Neural progenitor cell (in vitro differentiated cells): ENCODE data around the gene CTNNBIP1. TPM values are rescaled to one million over a fixed set of nuclear protein-coding genes. Genes with fewer than 3 reads are reported as not detected.

Source experiments
- DNase-seq: peaks from one replicate; pipeline ENCODE4 v3.0.0-alpha.2; 2016; ENCODE audit warnings: low spot score
- H2AFZ ChIP-seq: fragments of 200-600 bp; sonication (generic); replicated peaks from 2 replicates; pipeline ENCODE4 v1.6.1; 2016; ENCODE audit warnings: antibody characterized with exemption
- H3F3A ChIP-seq: fragments of 200-600 bp; sonication (generic); 2 replicates; pipeline ENCODE4 v1.6.1; 2016; ENCODE audit warnings: antibody characterized with exemption, low read depth
- H3K27ac ChIP-seq: fragments of 200-600 bp; sonication (generic); 2 replicates; pipeline ENCODE4 v1.5.1; 2016; ENCODE audit warnings: mild to moderate bottlenecking
- H3K27me3 ChIP-seq: fragments of 200-600 bp; sonication (generic); 2 replicates; pipeline ENCODE4 v1.6.1; 2016; ENCODE audit warnings: mild to moderate bottlenecking, moderate library complexity
- H3K36me3 ChIP-seq: fragments of 200-600 bp; sonication (generic); 2 replicates; pipeline ENCODE4 v1.5.1; 2016
- H3K4me1 ChIP-seq: fragments of 200-600 bp; sonication (generic); 2 replicates; pipeline ENCODE4 v1.6.1; 2016; ENCODE audit warnings: mixed run types
- H3K4me2 ChIP-seq: fragments of 200-600 bp; sonication (generic); 2 replicates; pipeline ENCODE4 v1.6.1; 2016
- H3K4me3 ChIP-seq: fragments of 200-600 bp; sonication (generic); 2 replicates; pipeline ENCODE4 v1.5.1; 2016
- H3K79me2 ChIP-seq: fragments of 200-600 bp; sonication (generic); 2 replicates; pipeline ENCODE4 v1.6.1; 2016; ENCODE audit warnings: low read depth
- H3K9ac ChIP-seq: fragments of 200-600 bp; sonication (generic); 2 replicates; pipeline ENCODE4 v1.6.1; 2016
- H3K9me3 ChIP-seq: fragments of 200-600 bp; sonication (generic); 2 replicates; pipeline ENCODE4 v1.5.1; 2016; ENCODE audit warnings: low read depth
- H4K20me1 ChIP-seq: fragments of 200-600 bp; sonication (generic); 2 replicates; pipeline ENCODE4 v1.6.1; 2016; ENCODE audit warnings: low read depth
- H3K27ac Mint-ChIP-seq: 3 replicates; pipeline ENCODE4 v1.8.0; 2021; ENCODE audit warnings: mixed read lengths
- H3K27me3 Mint-ChIP-seq: 2 replicates; pipeline ENCODE4 v1.8.0; 2022; ENCODE audit warnings: low read depth, mild to moderate bottlenecking, inconsistent platforms, moderate library complexity, mixed read lengths; ENCODE audit not compliant: insufficient read depth
- H3K36me3 Mint-ChIP-seq: 3 replicates; pipeline ENCODE4 v1.8.0; 2021; ENCODE audit warnings: mixed read lengths
- H3K4me1 Mint-ChIP-seq: 3 replicates; pipeline ENCODE4 v1.8.0; 2021; ENCODE audit warnings: mixed read lengths
- H3K4me3 Mint-ChIP-seq: 3 replicates; pipeline ENCODE4 v1.8.0; 2021; ENCODE audit warnings: mild to moderate bottlenecking, moderate library complexity, mixed read lengths
- H3K9me3 Mint-ChIP-seq: 3 replicates; pipeline ENCODE4 v1.8.0; 2020; ENCODE audit warnings: mixed read lengths
- CTCF ChIP-seq: fragments of 200-600 bp; sonication (generic); IDR thresholded peaks from 2 replicates; pipeline ENCODE4 v1.5.1; 2017; ENCODE audit warnings: antibody characterized with exemption, mild to moderate bottlenecking
- EZH2 ChIP-seq: fragments of 200-600 bp; sonication (generic); IDR thresholded peaks from 2 replicates; pipeline ENCODE4 v1.6.1; 2017; ENCODE audit warnings: antibody characterized with exemption, mild to moderate bottlenecking, moderate library complexity
- EZH2phosphoT487 ChIP-seq: fragments of 200-600 bp; sonication (generic); IDR thresholded peaks from 2 replicates; pipeline ENCODE4 v1.6.1; 2017; ENCODE audit warnings: antibody characterized with exemption
- total RNA-seq: library from RNA; depleted of rRNA; stranded (reverse); fragments of >200 nt; gene quantifications from 2 replicates; pipeline ENCODE4 v1.2.3, GENCODE V29; 2015; ENCODE audit warnings: low replicate concordance

Gene CTNNBIP1
- total RNA-seq, 1 donor from 2014 or later, result 68.8 TPM

GRCh38 chr1:9905010-9905409 is 5.1 kb downstream of the CTNNBIP1 start:
- H3K36me3 Mint-ChIP-seq, result peaks cover 7% of the 10 kb centered on the region

GRCh38 chr1:9904596-9904995 is 5.5 kb downstream of the CTNNBIP1 start:
- H3K4me2 ChIP-seq, result no peak overlapping the region

More at GRCh38 chr1:9905010-9905409, 5.1 kb downstream of the CTNNBIP1 start:
- H3K4me2 ChIP-seq, result no peak overlapping the region
- peaks cover 80% of the 10 kb centered on the region for H3K79me2 ChIP-seq
- peaks cover 4% of the 10 kb centered on the region for H3K27me3 Mint-ChIP-seq
- DNase-seq, result no peak
- no peaks in the 10 kb centered on the region for H3K27me3 ChIP-seq
- H3K9me3 ChIP-seq, result no peaks in the 10 kb centered on the region
- no peaks in the 10 kb centered on the region for H3F3A ChIP-seq
- no peaks in the 10 kb centered on the region for H3K9me3 Mint-ChIP-seq
- no peak overlapping the region for H2AFZ ChIP-seq
- peaks cover 8% of the 10 kb centered on the region for H3K4me1 ChIP-seq
- H4K20me1 ChIP-seq, result peaks cover 35% of the 10 kb centered on the region
- peaks cover 49% of the 10 kb centered on the region for H3K4me1 Mint-ChIP-seq
- peak overlapping the region; percentile 13 for H3K27ac Mint-ChIP-seq
- no peak overlapping the region for H3K27ac ChIP-seq
- H3K36me3 ChIP-seq, result no peaks in the 10 kb centered on the region
- no peak overlapping the region for H3K9ac ChIP-seq
- H3K4me3 Mint-ChIP-seq, result no peak overlapping the region
- TF ChIP-seq EZH2, result no peak
- no peak for TF ChIP-seq CTCF
- TF ChIP-seq EZH2phosphoT487, result no peak
- H3K4me3 ChIP-seq, result no peak overlapping the region

GRCh38 chr1:9903801-9904527 is 6.1 kb downstream of the CTNNBIP1 start:
- Histone ChIP-seq H3K4me2 (no peak overlapping the region), H3K27me3 (no peaks in the 10 kb centered on the region), H3K9ac (no peak overlapping the region), H4K20me1 (peaks cover 30% of the 10 kb centered on the region), H2AFZ (no peak overlapping the region), H3K27ac (no peak overlapping the region), H3K79me2 (peaks cover 82% of the 10 kb centered on the region), H3F3A (no peaks in the 10 kb centered on the region), H3K36me3 (no peaks in the 10 kb centered on the region), H3K4me1 (peaks cover 3% of the 10 kb centered on the region), H3K4me3 (no peak overlapping the region), H3K9me3 (no peaks in the 10 kb centered on the region)
- no peak overlapping the region for H3K27ac Mint-ChIP-seq
- H3K4me3 Mint-ChIP-seq, result no peak overlapping the region
- H3K36me3 Mint-ChIP-seq, result peaks cover 7% of the 10 kb centered on the region
- H3K27me3 Mint-ChIP-seq, result peaks cover 4% of the 10 kb centered on the region
- DNase-seq, result no peak
- TF ChIP-seq EZH2 (no peak), EZH2phosphoT487 (no peak), CTCF (no peak)
- no peaks in the 10 kb centered on the region for H3K9me3 Mint-ChIP-seq
- peaks cover 44% of the 10 kb centered on the region for H3K4me1 Mint-ChIP-seq

More at GRCh38 chr1:9904596-9904995, 5.5 kb downstream of the CTNNBIP1 start:
- Histone ChIP-seq H3K4me1 (peaks cover 8% of the 10 kb centered on the region), H3K36me3 (no peaks in the 10 kb centered on the region), H3F3A (no peaks in the 10 kb centered on the region), H3K9ac (no peak overlapping the region), H2AFZ (no peak overlapping the region), H4K20me1 (peaks cover 35% of the 10 kb centered on the region), H3K4me3 (no peak overlapping the region), H3K27me3 (no peaks in the 10 kb centered on the region), H3K27ac (no peak overlapping the region), H3K79me2 (peaks cover 82% of the 10 kb centered on the region), H3K9me3 (no peaks in the 10 kb centered on the region)
- no peak for DNase-seq
- Mint-ChIP-seq H3K9me3 (no peaks in the 10 kb centered on the region), H3K36me3 (peaks cover 7% of the 10 kb centered on the region), H3K4me1 (peaks cover 49% of the 10 kb centered on the region), H3K27ac (peak overlapping the region; percentile 13), H3K4me3 (no peak overlapping the region), H3K27me3 (peaks cover 4% of the 10 kb centered on the region)
- TF ChIP-seq EZH2, result no peak

GRCh38 chr1:9902060-9902452 is 8.0 kb downstream of the CTNNBIP1 start:
- peaks cover 27% of the 10 kb centered on the region for H4K20me1 ChIP-seq
- H3K36me3 ChIP-seq, result no peaks in the 10 kb centered on the region
- no peak overlapping the region for H3K27ac ChIP-seq
- no peaks in the 10 kb centered on the region for H3K27me3 ChIP-seq
- DNase-seq, result no peak
- Mint-ChIP-seq H3K36me3 (peaks cover 4% of the 10 kb centered on the region), H3K4me3 (no peak overlapping the region), H3K9me3 (no peaks in the 10 kb centered on the region), H3K27ac (no peak overlapping the region), H3K4me1 (peaks cover 33% of the 10 kb centered on the region), H3K27me3 (peaks cover 2% of the 10 kb centered on the region)
- H2AFZ ChIP-seq, result no peak overlapping the region
- no peak overlapping the region for H3K9ac ChIP-seq
- no peaks in the 10 kb centered on the region for H3K4me1 ChIP-seq
- no peaks in the 10 kb centered on the region for H3K9me3 ChIP-seq
- no peak overlapping the region for H3K4me3 ChIP-seq
- no peaks in the 10 kb centered on the region for H3F3A ChIP-seq
- TF ChIP-seq EZH2phosphoT487 (no peak), CTCF (no peak), EZH2 (no peak)
- H3K4me2 ChIP-seq, result no peak overlapping the region
- peaks cover 79% of the 10 kb centered on the region for H3K79me2 ChIP-seq
